IPS DF 6.9 (cell line): Measurements from ENCODE around the gene CUBN.
A peak's percentile ranks its signal among the peaks of the same experiment; 100 is the strongest.

Source experiments
- DNase-seq: peaks from one replicate; pipeline ENCODE4 v3.0.0-alpha.2; 2013; ENCODE audit warnings: low read depth, low spot score
- H3K27ac ChIP-seq: one replicate; pipeline ENCODE4 v1.5.1; 2013; ENCODE audit warnings: low read length, control low read depth
- H3K27me3 ChIP-seq: 2 replicates; pipeline ENCODE4 v1.6.1; 2013; ENCODE audit warnings: mild to moderate bottlenecking, low read length; ENCODE audit not compliant: control insufficient read depth, insufficient read depth
- H3K36me3 ChIP-seq: 2 replicates; pipeline ENCODE4 v1.6.1; 2013; ENCODE audit warnings: low read length; ENCODE audit not compliant: control insufficient read depth, insufficient read depth
- H3K4me1 ChIP-seq: 2 replicates; pipeline ENCODE4 v1.6.1; 2013; ENCODE audit warnings: low read length; ENCODE audit not compliant: control insufficient read depth, insufficient read depth
- H3K4me3 ChIP-seq: 2 replicates; pipeline ENCODE4 v1.5.1; 2013; ENCODE audit warnings: mild to moderate bottlenecking, low read length
- H3K9me3 ChIP-seq: 2 replicates; pipeline ENCODE4 v1.6.1; 2013; ENCODE audit warnings: low read length, inconsistent platforms; ENCODE audit not compliant: control insufficient read depth, insufficient read depth
- WGBS: extraction: QIAGEN DNeasy Blood & Tissue Kit; methylation state at CpG from one replicate; pipeline ENCODE4 v1.1.7; 2013; ENCODE audit warnings: mixed read lengths, missing lambda C conversion rate; ENCODE audit not compliant: insufficient read length, insufficient coverage; 5-methylcytosine and 5-hydroxymethylcytosine counted together

The CUBN gene

GRCh38 chr10:16950656-16951601 lies 178.7 kb downstream of the CUBN start:
- Histone ChIP-seq H3K36me3 (no peaks in the 10 kb centered on the region), H3K9me3 (no peaks in the 10 kb centered on the region), H3K27me3 (no peaks in the 10 kb centered on the region), H3K4me1 (no peaks in the 10 kb centered on the region; the same call in 1 of the 2 replicates), H3K4me3 (no peak overlapping the region), H3K27ac (no peak overlapping the region)
- WGBS = no CpG with 5 or more reads among the region's 8 CpGs
- DNase-seq = peak; percentile 39

GRCh38 chr10:16949816-16950215 lies 179.8 kb downstream of the CUBN start:
- WGBS = no CpG with 5 or more reads among the region's 11 CpGs
- no peaks in the 10 kb centered on the region; the same call in 1 of the 2 replicates for H3K4me1 ChIP-seq
- H3K9me3 ChIP-seq = no peaks in the 10 kb centered on the region
- no peak overlapping the region for H3K27ac ChIP-seq
- no peaks in the 10 kb centered on the region for H3K36me3 ChIP-seq
- DNase-seq = no peak
- H3K4me3 ChIP-seq = no peak overlapping the region
- H3K27me3 ChIP-seq = no peaks in the 10 kb centered on the region

- Histone ChIP-seq H3K9me3 (no peaks in the 10 kb centered on the region), H3K4me1 (no peaks in the 10 kb centered on the region; the same call in 1 of the 2 replicates), H3K36me3 (no peaks in the 10 kb centered on the region), H3K4me3 (no peak overlapping the region), H3K27me3 (no peaks in the 10 kb centered on the region), H3K27ac (no peak overlapping the region)
- no peak for DNase-seq
- no CpG with 5 or more reads among the region's 12 CpGs for WGBS
Measured at GRCh38 chr10:16948361-16948760, 181.2 kb downstream of the CUBN start.

- DNase-seq = no peak
- Histone ChIP-seq H3K4me3 (no peak overlapping the region), H3K36me3 (no peaks in the 10 kb centered on the region), H3K9me3 (no peaks in the 10 kb centered on the region), H3K27me3 (no peaks in the 10 kb centered on the region), H3K27ac (no peak overlapping the region), H3K4me1 (no peaks in the 10 kb centered on the region; the same call in 1 of the 2 replicates)
- WGBS = no CpG with 5 or more reads among the region's 5 CpGs
Measured at GRCh38 chr10:16947069-16947468, 182.5 kb downstream of the CUBN start.

- Histone ChIP-seq H3K9me3 (no peaks in the 10 kb centered on the region), H3K27me3 (no peaks in the 10 kb centered on the region), H3K36me3 (no peaks in the 10 kb centered on the region), H3K27ac (no peak overlapping the region), H3K4me1 (no peaks in the 10 kb centered on the region; the same call in 1 of the 2 replicates), H3K4me3 (no peak overlapping the region)
- WGBS = no CpG with 5 or more reads among the region's 4 CpGs
- no peak for DNase-seq
Measured at GRCh38 chr10:16945593-16945992, 184.0 kb downstream of the CUBN start.

- no CpG with 5 or more reads among the region's 1 CpG for WGBS
- DNase-seq = no peak
- no peak overlapping the region for H3K4me3 ChIP-seq
- no peak overlapping the region for H3K27ac ChIP-seq
- no peaks in the 10 kb centered on the region for H3K9me3 ChIP-seq
- H3K4me1 ChIP-seq = no peaks in the 10 kb centered on the region; the same call in 1 of the 2 replicates
- H3K36me3 ChIP-seq = no peaks in the 10 kb centered on the region
- no peaks in the 10 kb centered on the region for H3K27me3 ChIP-seq
Measured at GRCh38 chr10:16944986-16945385, 184.6 kb downstream of the CUBN start.

- Histone ChIP-seq H3K36me3 (no peaks in the 10 kb centered on the region), H3K27me3 (no peaks in the 10 kb centered on the region), H3K27ac (no peak overlapping the region), H3K9me3 (no peaks in the 10 kb centered on the region), H3K4me1 (no peaks in the 10 kb centered on the region; the same call in 1 of the 2 replicates), H3K4me3 (no peak overlapping the region)
- no peak for DNase-seq
- WGBS = no CpG with 5 or more reads among the region's 4 CpGs
Measured at GRCh38 chr10:16944402-16944801, 185.2 kb downstream of the CUBN start.

- no peak for DNase-seq
- no peaks in the 10 kb centered on the region for H3K9me3 ChIP-seq
- H3K27ac ChIP-seq = no peak overlapping the region
- H3K4me3 ChIP-seq = no peak overlapping the region
- no peaks in the 10 kb centered on the region for H3K4me1 ChIP-seq
- H3K36me3 ChIP-seq = no peaks in the 10 kb centered on the region
- no peaks in the 10 kb centered on the region for H3K27me3 ChIP-seq
- WGBS = no CpG with 5 or more reads among the region's 8 CpGs
Measured at GRCh38 chr10:16943295-16944285, 186.0 kb downstream of the CUBN start.

GRCh38 chr10:16942381-16943078 lies 187.1 kb downstream of the CUBN start:
- Histone ChIP-seq H3K4me3 (no peak overlapping the region), H3K27me3 (no peaks in the 10 kb centered on the region), H3K36me3 (no peaks in the 10 kb centered on the region), H3K9me3 (no peaks in the 10 kb centered on the region), H3K27ac (no peak overlapping the region), H3K4me1 (no peaks in the 10 kb centered on the region)
- WGBS = 100% methylated on average over 1 of the region's 4 CpGs
- no peak for DNase-seq

- Histone ChIP-seq H3K4me3 (no peak overlapping the region), H3K27ac (no peak overlapping the region), H3K36me3 (no peaks in the 10 kb centered on the region), H3K4me1 (no peaks in the 10 kb centered on the region), H3K9me3 (no peaks in the 10 kb centered on the region), H3K27me3 (no peaks in the 10 kb centered on the region)
- no peak for DNase-seq
- no CpG with 5 or more reads among the region's 4 CpGs for WGBS
Measured at GRCh38 chr10:16941870-16942269, 187.7 kb downstream of the CUBN start.
